Epithelial cell of proximal tubule (primary cell): ENCODE data around the gene LRP2. TPM values are rescaled to one million over a fixed set of nuclear protein-coding genes. Genes with fewer than 3 reads are reported as not detected.
"Not testable (repeated sequence)": the region's sequence is repeated elsewhere in the genome, so short reads cannot be mapped to it uniquely, and the experiment has no call there.

Experiments used
- DNase-seq: peaks from one replicate; pipeline ENCODE4 v3.0.0-alpha.2; 2011; ENCODE audit warnings: low read depth
- H3K4me3 ChIP-seq: 2 replicates; pipeline ENCODE4 v1.5.1; 2011; ENCODE audit warnings: low read depth, mild to moderate bottlenecking, low read length
- CTCF ChIP-seq: conservative IDR thresholded peaks from 2 replicates; pipeline ENCODE4 v1.5.1; 2012; ENCODE audit warnings: low read depth, mild to moderate bottlenecking, low read length
- total RNA-seq: library from RNA; depleted of rRNA; stranded (reverse); fragments of >200 nt; gene quantifications from 2 replicates; pipeline ENCODE4 v1.2.3, GENCODE V29; 2015

LRP2 gene
- total RNA-seq, 1 donor from 2014 or later: 0.17 TPM

GRCh38 chr2:169139993-169140767, 222.2 kb downstream of the LRP2 start:
- H3K4me3 ChIP-seq: no peak overlapping the region
- no peak for DNase-seq
- TF ChIP-seq CTCF: no peak

GRCh38 chr2:169139145-169139544, 223.2 kb downstream of the LRP2 start:
- no peak for TF ChIP-seq CTCF
- no peak overlapping the region for H3K4me3 ChIP-seq
- DNase-seq: no peak

GRCh38 chr2:169137924-169138323, 224.4 kb downstream of the LRP2 start:
- H3K4me3 ChIP-seq: no peak overlapping the region
- no peak for TF ChIP-seq CTCF
- no peak for DNase-seq

- no peak overlapping the region for H3K4me3 ChIP-seq
- no peak for DNase-seq
- TF ChIP-seq CTCF: no peak
Observed at GRCh38 chr2:169136885-169137534, 225.3 kb downstream of the LRP2 start.

GRCh38 chr2:169136428-169136827, 225.9 kb downstream of the LRP2 start:
- not testable (repeated sequence) for H3K4me3 ChIP-seq, DNase-seq

- not testable (repeated sequence) for H3K4me3 ChIP-seq
Observed at GRCh38 chr2:169134272-169134671, 228.1 kb downstream of the LRP2 start.

GRCh38 chr2:169131587-169132512, 230.5 kb downstream of the LRP2 start:
- DNase-seq: peak; percentile 54
- TF ChIP-seq CTCF: peak; percentile 81
- no peak overlapping the region for H3K4me3 ChIP-seq

More at GRCh38 chr2:169134272-169134671, 228.1 kb downstream of the LRP2 start:
- not testable (repeated sequence) for DNase-seq
